SH-SY5Y (cell line): Measurements from ENCODE around the gene UBE2D2.

Experiments
- GATA2 ChIP-seq: IDR thresholded peaks from 2 replicates; pipeline ENCODE4 v1.6.1; 2011; ENCODE audit warnings: mild to moderate bottlenecking, low read depth, low read length
- GATA3 ChIP-seq: IDR thresholded peaks from 2 replicates; pipeline ENCODE4 v1.6.1; 2011; ENCODE audit warnings: low read depth, mild to moderate bottlenecking, low read length, moderate library complexity

The UBE2D2 gene

GRCh38 chr5:139650031-139650688 is 89.0 kb downstream of the UBE2D2 start:
- TF ChIP-seq GATA3 (no peak), GATA2 (no peak)

GRCh38 chr5:139650689-139651042 is 89.5 kb downstream of the UBE2D2 start:
- TF ChIP-seq GATA2 (no peak), GATA3 (no peak)

- TF ChIP-seq GATA2 (no peak), GATA3 (no peak)
Observed at GRCh38 chr5:139651043-139651834, 90.1 kb downstream of the UBE2D2 start.

GRCh38 chr5:139651853-139652787 is 91.0 kb downstream of the UBE2D2 start:
- TF ChIP-seq GATA3 (no peak), GATA2 (no peak)

- TF ChIP-seq GATA3 = no peak
- TF ChIP-seq GATA2 = no peak
Observed at GRCh38 chr5:139652788-139653241, 91.7 kb downstream of the UBE2D2 start.

- TF ChIP-seq GATA2 (no peak), GATA3 (no peak)
Observed at GRCh38 chr5:139653616-139654015, 92.5 kb downstream of the UBE2D2 start.

GRCh38 chr5:139654464-139654863 is 93.3 kb downstream of the UBE2D2 start:
- no peak for TF ChIP-seq GATA2
- no peak for TF ChIP-seq GATA3

GRCh38 chr5:139654871-139655491 is 93.8 kb downstream of the UBE2D2 start:
- no peak for TF ChIP-seq GATA2
- TF ChIP-seq GATA3 = no peak

GRCh38 chr5:139655727-139656271 is 94.7 kb downstream of the UBE2D2 start:
- no peak for TF ChIP-seq GATA3
- TF ChIP-seq GATA2 = no peak

GRCh38 chr5:139657363-139658321 is 96.5 kb downstream of the UBE2D2 start:
- TF ChIP-seq GATA2 (no peak), GATA3 (no peak)

- no peak for TF ChIP-seq GATA2
- no peak for TF ChIP-seq GATA3
Observed at GRCh38 chr5:139658501-139658927, 97.4 kb downstream of the UBE2D2 start.

GRCh38 chr5:139658928-139659667 is 98.0 kb downstream of the UBE2D2 start:
- TF ChIP-seq GATA3 (no peak), GATA2 (no peak)

GRCh38 chr5:139659695-139660101 is 98.6 kb downstream of the UBE2D2 start:
- TF ChIP-seq GATA2 = no peak
- TF ChIP-seq GATA3 = no peak
